Right lobe of liver (tissue), 6 donors: ENCODE data around the gene COPB2. TPM values are rescaled to one million over a fixed set of nuclear protein-coding genes. Genes with fewer than 3 reads are reported as not detected.

Experiments used
- ATAC-seq, 4 donors: fragments of 200-7000 bp; cut with Tn5 transposase; one replicate each; pipeline ENCODE4 v1.9.1; 2020; ENCODE audit warnings: mild to moderate bottlenecking in 4 of 4, moderate library complexity in 4 of 4
- DNase-seq, 3 donors: peaks; one replicate each; pipeline ENCODE4 v3.0.0-alpha.2; 2020
- H3K27ac ChIP-seq, 3 donors: fragments of 200-600 bp; one replicate each; pipeline ENCODE4 v1.8.0; 2022
- H3K27me3 ChIP-seq, 2 donors: fragments of 200-600 bp; one replicate each; pipeline ENCODE4 v1.8.0; 2022
- H3K36me3 ChIP-seq, 4 donors: fragments of 200-600 bp; sonication (generic) in 1 of 4; one replicate each; pipeline versions ENCODE4 v1.5.1 to v1.8.0; 2017 to 2022; ENCODE audit warnings: control low read depth in 1 of 4
- H3K4me1 ChIP-seq, 4 donors: fragments of 200-600 bp; sonication (generic) in 1 of 4; one replicate each; pipeline versions ENCODE4 v1.5.1 to v1.8.0; 2017 to 2022; ENCODE audit warnings: control low read depth in 1 of 4
- H3K4me3 ChIP-seq, 3 donors: fragments of 200-600 bp; one replicate each; pipeline ENCODE4 v1.8.0; 2022
- H3K9me3 ChIP-seq, 4 donors: fragments of 200-600 bp; sonication (generic) in 1 of 4; one replicate each; pipeline versions ENCODE4 v1.5.1 to v1.8.0; 2017 to 2022; ENCODE audit warnings: control low read depth in 1 of 4
- POLR2A ChIP-seq: fragments of 450-650 bp; IDR thresholded peaks from one replicate; pipeline ENCODE4 v1.6.1; 2017; ENCODE audit warnings: antibody characterized with exemption, mild to moderate bottlenecking
- WGBS: methylation state at CpG from one replicate; pipeline ENCODE4 v1.1.6; 2018; ENCODE audit warnings: low coverage, low lambda C conversion rate; ENCODE audit not compliant: insufficient coverage; ENCODE audit errors: missing lambda C conversion rate; 5-methylcytosine and 5-hydroxymethylcytosine counted together
- intact Hi-C, 2 donors: fragments of 100-400 bp; cut with DNase I; formaldehyde crosslinking; loops; one replicate each; pipeline versions ENCODE4 v1.11.2 to v1.14.1; 2022
- total RNA-seq, 6 experiments: library from RNA; depleted of rRNA in 2 of 6; stranded (reverse); fragments of >200 nt in 2 of 6; fragmentation: NEBNext Ultra II Directional in 3 of 6; extraction: Animal tissue kit (Norgen Biotek cat#: 25700) in 3 of 6; gene quantifications; one replicate each; pipeline versions ENCODE4 v1.1.0 to v1.2.4, GENCODE V29; 2016 to 2023
- TF ChIP-seq, protein P1 (sequence below), 4 donors: fragments of 200-600 bp in 3 of 4; fragments of 450-650 bp in 1 of 4; IDR thresholded peaks; one replicate each; pipeline versions ENCODE4 v1.5.1 to v1.8.0; 2016 to 2022; ENCODE audit warnings: antibody characterized with exemption in 4 of 4, mild to moderate bottlenecking in 2 of 4
- donor health status: DM: no; HTN: yes; CAD: no.
- donor health status: DM: no; HTN: no; CAD: no.
- donor health status: DM: no; HTN: no; CAD: no.
- donor health status: DM: no; HTN: yes; CAD: no.
- donor health status: DM: no; HTN: yes; CAD: no.

The COPB2 gene
- total RNA-seq, 6 experiments from 2014 or later: 59.4 to 81.9 (median 66.2) TPM

GRCh38 chr3:139355891-139356290 lies 33.6 kb downstream of the COPB2 start:
- Histone ChIP-seq H3K27ac (no peak overlapping the region), H3K4me1 (no peaks in the 10 kb centered on the region), H3K36me3 (peaks cover 12 to 96% (median 53%) of the 10 kb centered on the region in 4 donors), H3K9me3 (no peaks in the 10 kb centered on the region), H3K27me3 (no peaks in the 10 kb centered on the region), H3K4me3 (no peak overlapping the region)
- ATAC-seq (no peak), DNase-seq (no peak)
- 20% methylated on average over 1 of the region's 1 CpG for WGBS
- intact Hi-C loops: no loop called here
- TF ChIP-seq, protein P1, sequence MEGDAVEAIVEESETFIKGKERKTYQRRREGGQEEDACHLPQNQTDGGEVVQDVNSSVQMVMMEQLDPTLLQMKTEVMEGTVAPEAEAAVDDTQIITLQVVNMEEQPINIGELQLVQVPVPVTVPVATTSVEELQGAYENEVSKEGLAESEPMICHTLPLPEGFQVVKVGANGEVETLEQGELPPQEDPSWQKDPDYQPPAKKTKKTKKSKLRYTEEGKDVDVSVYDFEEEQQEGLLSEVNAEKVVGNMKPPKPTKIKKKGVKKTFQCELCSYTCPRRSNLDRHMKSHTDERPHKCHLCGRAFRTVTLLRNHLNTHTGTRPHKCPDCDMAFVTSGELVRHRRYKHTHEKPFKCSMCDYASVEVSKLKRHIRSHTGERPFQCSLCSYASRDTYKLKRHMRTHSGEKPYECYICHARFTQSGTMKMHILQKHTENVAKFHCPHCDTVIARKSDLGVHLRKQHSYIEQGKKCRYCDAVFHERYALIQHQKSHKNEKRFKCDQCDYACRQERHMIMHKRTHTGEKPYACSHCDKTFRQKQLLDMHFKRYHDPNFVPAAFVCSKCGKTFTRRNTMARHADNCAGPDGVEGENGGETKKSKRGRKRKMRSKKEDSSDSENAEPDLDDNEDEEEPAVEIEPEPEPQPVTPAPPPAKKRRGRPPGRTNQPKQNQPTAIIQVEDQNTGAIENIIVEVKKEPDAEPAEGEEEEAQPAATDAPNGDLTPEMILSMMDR (IDR thresholded peaks at IDR 0.05): no peak
- TF ChIP-seq POLR2A: no peak

- Histone ChIP-seq H3K36me3 (peaks cover 12 to 96% (median 52%) of the 10 kb centered on the region in 4 donors), H3K4me1 (no peaks in the 10 kb centered on the region), H3K9me3 (no peaks in the 10 kb centered on the region), H3K4me3 (no peak overlapping the region), H3K27me3 (no peaks in the 10 kb centered on the region), H3K27ac (no peak overlapping the region)
- 37% methylated on average over 4 of the region's 4 CpGs for WGBS
- intact Hi-C loops: no loop called here
- TF ChIP-seq, protein P1 (IDR thresholded peaks at IDR 0.05): no peak
- no peak for TF ChIP-seq POLR2A
- ATAC-seq: peak in 3 of 4 donors; percentile 20 to 43 (median 41)
- no peak for DNase-seq
These were observed 34.0 kb downstream of the COPB2 start for GRCh38 chr3:139355476-139355875.

GRCh38 chr3:139354661-139355060 lies 34.8 kb downstream of the COPB2 start:
- ATAC-seq: no peak
- H3K9me3 ChIP-seq: no peaks in the 10 kb centered on the region
- H3K36me3 ChIP-seq: peaks cover 12 to 96% (median 47%) of the 10 kb centered on the region in 4 donors
- TF ChIP-seq, protein P1 (IDR thresholded peaks at IDR 0.05): no peak
- no peak for TF ChIP-seq POLR2A
- WGBS: 91% methylated on average over 4 of the region's 4 CpGs
- no peak for DNase-seq
- no peak overlapping the region for H3K27ac ChIP-seq
- H3K4me1 ChIP-seq: no peaks in the 10 kb centered on the region
- no peak overlapping the region for H3K4me3 ChIP-seq
- intact Hi-C loops: no loop called here
- no peaks in the 10 kb centered on the region for H3K27me3 ChIP-seq

DNA sequence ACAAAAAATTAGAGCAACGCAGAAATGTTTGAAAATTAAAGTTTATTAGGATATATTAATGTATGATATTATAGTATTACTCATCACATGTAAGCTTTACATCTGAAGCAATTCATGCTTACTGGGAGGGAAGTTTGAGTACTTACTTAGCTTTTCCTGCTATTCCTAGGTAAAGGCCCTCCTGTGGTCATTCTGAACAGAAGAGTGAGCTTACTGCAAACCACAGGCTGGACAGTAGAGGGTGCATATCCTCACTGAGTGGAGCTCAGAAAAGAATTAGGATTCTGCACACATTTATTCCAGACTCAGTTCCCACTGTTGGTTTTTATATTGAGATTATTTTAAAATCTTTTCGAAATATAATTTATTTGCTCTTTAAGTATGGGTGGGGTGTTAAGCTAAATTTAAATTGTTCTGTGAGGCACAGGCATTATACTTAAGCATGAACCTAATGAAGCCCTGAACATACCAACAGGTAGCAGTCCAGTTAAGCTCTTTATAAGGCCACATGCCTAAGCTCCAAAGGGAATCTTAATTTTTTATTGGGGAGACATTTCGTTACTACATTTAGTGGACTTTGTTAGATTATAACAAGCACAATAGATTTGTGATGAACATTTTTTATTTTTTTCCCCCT lies 35.4 kb downstream of the COPB2 start:
- Histone ChIP-seq H3K4me1 (no peaks in the 10 kb centered on the region), H3K36me3 (peaks cover 12 to 96% (median 44%) of the 10 kb centered on the region in 4 donors), H3K27ac (no peak overlapping the region), H3K27me3 (no peaks in the 10 kb centered on the region), H3K9me3 (no peaks in the 10 kb centered on the region), H3K4me3 (no peak overlapping the region)
- intact Hi-C loops: no loop called here
- TF ChIP-seq, protein P1 (IDR thresholded peaks at IDR 0.05): peak; percentile 54 to 79 (median 68)
- no peak for TF ChIP-seq POLR2A
- ATAC-seq (peak; percentile 87 to 93 (median 90)), DNase-seq (no peak)
- 54% methylated on average over 3 of the region's 3 CpGs for WGBS
